Fibroblast of skin of abdomen (primary cell): Measurements from ENCODE around the gene PGAP6.

Experiments
- DNase-seq: peaks from one replicate; pipeline ENCODE4 v3.0.0-alpha.2; 2013

The PGAP6 gene

DNA sequence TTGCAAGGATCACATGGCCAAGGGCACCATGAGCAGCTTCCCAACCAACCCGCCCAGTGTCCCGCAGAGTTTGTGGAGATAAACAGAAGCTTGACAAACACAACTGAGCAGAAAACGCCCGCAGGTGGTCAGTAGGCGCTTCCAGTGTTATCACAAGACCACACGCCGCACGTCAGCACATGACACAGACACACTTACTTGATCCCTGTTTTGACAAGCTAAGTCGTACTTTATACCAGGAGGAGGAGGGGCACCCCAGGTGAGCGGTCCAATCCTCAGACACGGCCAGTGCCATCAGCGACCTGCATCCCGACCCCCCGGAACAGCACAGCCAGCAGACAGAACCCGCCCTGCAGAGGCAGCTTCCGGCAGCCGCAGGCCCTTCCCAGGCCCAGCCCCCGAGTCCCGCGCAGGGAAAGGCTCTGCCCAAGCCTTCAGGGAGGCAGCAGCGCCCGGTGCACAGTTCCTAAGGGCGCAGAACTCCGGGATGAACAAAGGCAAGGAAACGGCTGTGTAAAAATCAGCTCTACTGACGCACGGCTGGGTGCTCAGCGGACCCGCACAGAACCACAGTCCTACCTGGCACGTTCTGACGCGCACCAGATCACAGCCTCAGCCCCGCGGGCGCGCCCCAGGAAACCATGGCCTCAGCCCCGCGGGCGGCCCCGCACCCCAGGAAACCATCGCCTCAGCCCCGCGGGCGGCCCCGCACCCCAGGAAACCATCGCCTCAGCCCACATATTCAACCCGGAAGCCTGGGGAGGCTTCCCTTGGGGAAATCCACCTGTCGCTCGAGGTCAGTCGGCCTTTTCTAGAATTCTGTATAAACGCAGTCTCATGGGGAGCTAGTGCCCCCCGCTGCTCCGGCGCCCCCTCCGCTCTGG, 57.1 kb downstream of the PGAP6 start:
- DNase-seq, result no peak

DNA sequence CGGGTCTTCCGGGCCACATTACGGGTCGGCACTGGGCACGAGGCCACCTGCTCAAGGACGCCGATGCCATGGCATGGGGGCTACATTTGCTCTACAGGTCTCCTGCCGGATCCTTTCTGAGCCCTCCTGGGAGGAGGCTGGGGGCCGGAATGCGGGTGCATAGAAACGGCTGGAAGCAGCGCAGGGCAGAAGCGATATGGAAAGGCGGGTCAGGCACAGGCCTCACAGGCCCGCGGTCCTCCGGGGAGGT, 57.7 kb downstream of the PGAP6 start:
- DNase-seq, result no peak

DNA sequence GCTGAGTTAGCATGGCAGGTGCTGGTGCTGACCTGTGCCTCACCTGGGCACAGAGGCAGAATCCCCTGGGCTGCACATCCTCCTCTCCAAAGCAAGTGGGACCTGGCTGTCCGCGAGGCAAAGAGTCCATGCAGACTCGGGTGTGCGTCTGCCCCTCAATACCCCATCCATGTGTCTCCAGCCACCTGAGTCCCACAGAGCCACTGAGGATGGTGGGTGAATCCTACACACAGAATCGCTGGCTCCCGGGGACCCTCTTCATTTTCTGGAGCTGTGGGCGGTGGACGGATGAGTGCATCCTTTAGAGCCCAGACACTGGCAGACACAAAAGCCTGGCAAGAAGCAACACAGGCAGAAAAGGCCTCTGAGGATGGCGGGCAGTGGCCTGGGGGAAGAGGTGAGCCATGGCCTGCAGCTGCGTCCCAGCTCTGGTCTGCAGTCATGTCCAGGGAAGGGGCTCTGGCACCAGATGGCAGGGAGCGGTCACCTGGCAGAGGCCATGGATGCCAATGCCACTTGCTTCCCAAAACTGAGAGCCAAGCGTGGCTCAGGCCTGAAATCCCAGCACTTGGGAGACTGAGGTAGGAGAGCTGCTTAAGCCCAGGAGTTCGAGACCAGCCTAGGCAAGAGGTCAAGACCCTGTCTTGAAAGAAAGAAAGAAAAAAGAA, 59.2 kb downstream of the PGAP6 start:
- no peak for DNase-seq

DNA sequence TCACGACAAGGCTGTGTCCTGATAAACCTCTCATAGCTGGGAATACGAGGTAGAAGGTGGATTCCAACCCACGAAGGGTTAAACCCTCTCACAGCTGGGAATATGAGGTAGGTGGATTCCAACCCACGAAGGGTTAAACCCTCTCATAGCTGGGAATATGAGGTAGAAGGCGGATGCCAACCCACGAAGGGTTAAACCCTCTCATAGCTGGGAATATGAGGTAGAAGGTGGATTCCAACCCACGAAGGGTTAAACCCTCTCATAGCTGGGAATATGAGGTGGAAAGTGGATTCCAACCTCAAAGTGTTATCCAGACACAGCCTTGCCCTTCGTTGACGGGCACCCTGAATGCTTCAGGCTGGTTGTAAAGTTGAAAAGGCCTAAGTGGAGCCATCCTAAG, 60.2 kb downstream of the PGAP6 start:
- no peak for DNase-seq
